Caco-2 (cell line): ENCODE data around the gene SIMC1. TPM values are rescaled to one million over a fixed set of nuclear protein-coding genes. Genes with fewer than 3 reads are reported as not detected.
"Not testable (repeated sequence)": the region's sequence is repeated elsewhere in the genome, so short reads cannot be mapped to it uniquely, and the experiment has no call there.

ENCODE experiments used
- BruUV-seq: library from RNA; stranded (reverse); fragments of 400-500 nt; replicated peaks from 2 replicates; lab custom pipeline; 2021; lab: Mats Ljungman, UMichigan
- CTCF ChIA-PET: fragments of 300-600 bp; sonication (Branson Sonifier 250); formaldehyde crosslinking; loops from one replicate; lab custom pipeline; 2022; ENCODE audit warnings: antibody characterized with exemption; lab: Charles Lee
- POLR2A ChIA-PET: fragments of 300-600 bp; sonication (Branson Sonifier 250); formaldehyde crosslinking; loops from one replicate; lab custom pipeline; 2022; ENCODE audit warnings: antibody characterized with exemption; lab: Charles Lee
- DNase-seq, 2 experiments: peaks; one replicate each; pipeline versions ENCODE4 v3.0.0 to v3.0.0-alpha.2; 2020 to 2022
- H3K27me3 ChIP-seq: replicated peaks from 2 replicates; pipeline ENCODE4 v1.6.0; 2011; ENCODE audit warnings: low read length; ENCODE audit not compliant: control insufficient read depth, insufficient read depth
- H3K36me3 ChIP-seq: 2 replicates; pipeline ENCODE4 v1.5.1; 2011; ENCODE audit warnings: low read length; ENCODE audit not compliant: control insufficient read depth, insufficient read depth
- H3K4me1 ChIP-seq: fragments of 250-450 bp; sonication (Bioruptor Pico); 2 replicates; pipeline ENCODE4 v1.5.1; 2020; ENCODE audit warnings: mild to moderate bottlenecking
- H3K4me3 ChIP-seq: 2 replicates; pipeline ENCODE4 v1.5.1; 2011; ENCODE audit warnings: low read depth, mild to moderate bottlenecking, control low read depth, low read length
- H3K9me3 ChIP-seq: fragments of 250-450 bp; sonication (Bioruptor Pico); 2 replicates; pipeline ENCODE4 v1.5.1; 2020; ENCODE audit warnings: mild to moderate bottlenecking, moderate library complexity
- H3K27ac Mint-ChIP-seq: one replicate; pipeline ENCODE4 v1.8.0; 2022; ENCODE audit warnings: mixed read lengths; ENCODE audit not compliant: unreplicated experiment
- H3K27me3 Mint-ChIP-seq: one replicate; pipeline ENCODE4 v1.8.0; 2022; ENCODE audit warnings: mixed read lengths; ENCODE audit not compliant: insufficient read depth, unreplicated experiment
- H3K36me3 Mint-ChIP-seq: one replicate; pipeline ENCODE4 v1.8.0; 2022; ENCODE audit warnings: mild to moderate bottlenecking, mixed read lengths; ENCODE audit not compliant: insufficient read depth, unreplicated experiment
- H3K4me1 Mint-ChIP-seq: one replicate; pipeline ENCODE4 v1.8.0; 2022; ENCODE audit warnings: low read depth, mixed read lengths; ENCODE audit not compliant: unreplicated experiment
- H3K4me3 Mint-ChIP-seq: one replicate; pipeline ENCODE4 v1.8.0; 2022; ENCODE audit warnings: mild to moderate bottlenecking, moderate library complexity, mixed read lengths; ENCODE audit not compliant: unreplicated experiment
- H3K9me3 Mint-ChIP-seq: one replicate; pipeline ENCODE4 v1.8.0; 2022; ENCODE audit warnings: mixed read lengths; ENCODE audit not compliant: unreplicated experiment
- intact Hi-C: fragments of 100-400 bp; cut with micrococcal nuclease; formaldehyde crosslinking; loops from one replicate; pipeline ENCODE4 v1.10.0; 2022; ENCODE audit not compliant: unreplicated experiment
- total RNA-seq: library from RNA; stranded (reverse); gene quantifications from 2 replicates; pipeline ENCODE4 v1.2.3, GENCODE V29; 2022

SIMC1 gene
- total RNA-seq, 1 experiment from 2014 or later = 42.3 TPM

GRCh38 chr5:176250691-176251090 lies 12.5 kb downstream of the SIMC1 start:
- BruUV-seq, H3K27me3 Mint-ChIP-seq, H3K4me1 Mint-ChIP-seq, intact Hi-C loops, H3K36me3 ChIP-seq, H3K9me3 Mint-ChIP-seq, H3K27me3 ChIP-seq, H3K27ac Mint-ChIP-seq, H3K36me3 Mint-ChIP-seq, H3K4me3 Mint-ChIP-seq, CTCF ChIA-PET, DNase-seq, POLR2A ChIA-PET, H3K4me3 ChIP-seq, H3K9me3 ChIP-seq, H3K4me1 ChIP-seq: not testable (repeated sequence)

- H3K4me1 Mint-ChIP-seq, H3K27ac Mint-ChIP-seq, H3K4me3 Mint-ChIP-seq, H3K36me3 Mint-ChIP-seq, intact Hi-C loops, H3K27me3 Mint-ChIP-seq, H3K27me3 ChIP-seq, BruUV-seq, H3K36me3 ChIP-seq, CTCF ChIA-PET, H3K4me1 ChIP-seq, DNase-seq, H3K9me3 ChIP-seq, H3K4me3 ChIP-seq, H3K9me3 Mint-ChIP-seq, POLR2A ChIA-PET: not testable (repeated sequence)
Observed at GRCh38 chr5:176252171-176252570, 13.9 kb downstream of the SIMC1 start.

- H3K36me3 ChIP-seq, H3K4me3 Mint-ChIP-seq, H3K4me3 ChIP-seq, H3K27ac Mint-ChIP-seq, POLR2A ChIA-PET, H3K27me3 ChIP-seq, H3K27me3 Mint-ChIP-seq, CTCF ChIA-PET, BruUV-seq, H3K9me3 ChIP-seq, H3K36me3 Mint-ChIP-seq, H3K4me1 ChIP-seq, H3K9me3 Mint-ChIP-seq, DNase-seq, intact Hi-C loops, H3K4me1 Mint-ChIP-seq: not testable (repeated sequence)
Observed at GRCh38 chr5:176253370-176254065, 15.3 kb downstream of the SIMC1 start.

GRCh38 chr5:176254066-176254393 lies 15.8 kb downstream of the SIMC1 start:
- H3K9me3 ChIP-seq, intact Hi-C loops, POLR2A ChIA-PET, H3K36me3 ChIP-seq, H3K9me3 Mint-ChIP-seq, BruUV-seq, H3K27me3 Mint-ChIP-seq, CTCF ChIA-PET, H3K27me3 ChIP-seq, H3K4me1 ChIP-seq, DNase-seq, H3K36me3 Mint-ChIP-seq, H3K4me1 Mint-ChIP-seq, H3K27ac Mint-ChIP-seq, H3K4me3 ChIP-seq, H3K4me3 Mint-ChIP-seq: not testable (repeated sequence)

- CTCF ChIA-PET = not testable (repeated sequence)
Observed at GRCh38 chr5:176257871-176258505, 19.8 kb downstream of the SIMC1 start.

GRCh38 chr5:176260682-176261081 lies 22.5 kb downstream of the SIMC1 start:
- H3K4me3 Mint-ChIP-seq, DNase-seq, intact Hi-C loops, H3K36me3 ChIP-seq, CTCF ChIA-PET, H3K4me1 ChIP-seq, H3K4me1 Mint-ChIP-seq, H3K27me3 Mint-ChIP-seq, BruUV-seq, H3K9me3 ChIP-seq, H3K27ac Mint-ChIP-seq, H3K4me3 ChIP-seq, H3K9me3 Mint-ChIP-seq, H3K27me3 ChIP-seq, POLR2A ChIA-PET: not testable (repeated sequence)
- peaks cover 25% of the 10 kb centered on the region for H3K36me3 Mint-ChIP-seq

More at GRCh38 chr5:176257871-176258505, 19.8 kb downstream of the SIMC1 start:
- BruUV-seq, H3K4me1 ChIP-seq, H3K4me3 ChIP-seq, intact Hi-C loops, H3K36me3 ChIP-seq, H3K27ac Mint-ChIP-seq, H3K27me3 Mint-ChIP-seq, H3K9me3 Mint-ChIP-seq, H3K27me3 ChIP-seq, POLR2A ChIA-PET, H3K4me1 Mint-ChIP-seq, DNase-seq, H3K9me3 ChIP-seq, H3K4me3 Mint-ChIP-seq: not testable (repeated sequence)
- peaks cover 18% of the 10 kb centered on the region for H3K36me3 Mint-ChIP-seq

- DNase-seq, H3K4me3 ChIP-seq, H3K27me3 ChIP-seq, intact Hi-C loops, H3K9me3 ChIP-seq, H3K4me3 Mint-ChIP-seq, H3K36me3 ChIP-seq, H3K4me1 Mint-ChIP-seq, H3K4me1 ChIP-seq, BruUV-seq, H3K27ac Mint-ChIP-seq, H3K9me3 Mint-ChIP-seq, CTCF ChIA-PET, H3K27me3 Mint-ChIP-seq, POLR2A ChIA-PET: not testable (repeated sequence)
- peaks cover 27% of the 10 kb centered on the region for H3K36me3 Mint-ChIP-seq
Observed at GRCh38 chr5:176266448-176266847, 28.2 kb downstream of the SIMC1 start.
